Neural cell (in vitro differentiated cells): ENCODE results near the gene ROBO1. TPM values are rescaled to one million over a fixed set of nuclear protein-coding genes. Genes with fewer than 3 reads are reported as not detected.

ENCODE experiments used
- H2AFZ ChIP-seq: fragments of 200-600, 300-800 bp; sonication (generic), shearing (Covaris generic); 2 replicates; pipeline ENCODE4 v1.6.0; 2014; ENCODE audit warnings: low read depth, mild to moderate bottlenecking, antibody characterized with exemption, low read length, moderate library complexity
- H3F3A ChIP-seq: fragments of 200-600 bp; shearing (Covaris generic); 2 replicates; pipeline ENCODE4 v1.6.1; 2016; ENCODE audit warnings: mild to moderate bottlenecking, moderate library complexity, mixed read lengths, antibody characterized with exemption, low read length; ENCODE audit not compliant: insufficient read depth, poor library complexity, severe bottlenecking
- H3K27ac ChIP-seq: fragments of 200-600, 300-800 bp; sonication (generic), shearing (Covaris generic); 2 replicates; pipeline ENCODE4 v1.5.1; 2014; ENCODE audit warnings: mild to moderate bottlenecking, low read length, moderate library complexity
- H3K27me3 ChIP-seq: fragments of 300-800, 200-600 bp; sonication (generic), shearing (Covaris generic); 2 replicates; pipeline ENCODE4 v1.6.0; 2014; ENCODE audit warnings: mild to moderate bottlenecking, low read depth, low read length, moderate library complexity; ENCODE audit not compliant: insufficient read depth
- H3K36me3 ChIP-seq: fragments of 300-800, 200-600 bp; sonication (generic), shearing (Covaris generic); 2 replicates; pipeline ENCODE4 v1.5.1; 2014; ENCODE audit warnings: mild to moderate bottlenecking, antibody characterized with exemption, low read length, moderate library complexity; ENCODE audit not compliant: insufficient read depth
- H3K4me2 ChIP-seq: fragments of 300-800, 200-600 bp; sonication (generic), shearing (Covaris generic); 2 replicates; pipeline ENCODE4 v1.6.0; 2014; ENCODE audit warnings: mild to moderate bottlenecking, low read length
- H3K4me3 ChIP-seq: fragments of 300-800, 200-600 bp; sonication (generic), shearing (Covaris generic); 2 replicates; pipeline ENCODE4 v1.5.1; 2014; ENCODE audit warnings: mild to moderate bottlenecking, low read length, moderate library complexity
- H3K79me2 ChIP-seq: fragments of 200-600 bp; shearing (Covaris generic); replicated peaks from 2 replicates; pipeline ENCODE4 v1.6.0; 2014; ENCODE audit warnings: mild to moderate bottlenecking, low read length, moderate library complexity; ENCODE audit not compliant: insufficient read depth
- H3K9ac ChIP-seq: fragments of 300-800, 200-600 bp; sonication (generic), shearing (Covaris generic); 2 replicates; pipeline ENCODE4 v1.6.1; 2016; ENCODE audit warnings: mild to moderate bottlenecking, low read length, mixed read lengths
- H3K9me2 ChIP-seq: fragments of 200-600 bp; shearing (Covaris generic); 2 replicates; pipeline ENCODE4 v1.6.1; 2016; ENCODE audit warnings: mild to moderate bottlenecking, low read length, mixed read lengths; ENCODE audit not compliant: insufficient read depth
- H3K9me3 ChIP-seq: fragments of 200-600, 300-800 bp; sonication (generic), shearing (Covaris generic); 2 replicates; pipeline ENCODE4 v1.6.1; 2016; ENCODE audit warnings: mild to moderate bottlenecking, mixed run types, low read length, moderate library complexity, mixed read lengths
- H4K20me1 ChIP-seq: fragments of 200-600 bp; shearing (Covaris generic); 2 replicates; pipeline ENCODE4 v1.6.1; 2016; ENCODE audit warnings: mild to moderate bottlenecking, mixed run types; ENCODE audit not compliant: insufficient read depth
- CTCF ChIP-seq: fragments of 450-650 bp; IDR thresholded peaks from 2 replicates; pipeline ENCODE4 v1.5.1; 2014; ENCODE audit warnings: antibody characterized with exemption, mild to moderate bottlenecking, moderate library complexity; ENCODE audit not compliant: poor library complexity, severe bottlenecking
- EP300 ChIP-seq: fragments of 450-650 bp; conservative IDR thresholded peaks from 2 replicates; pipeline ENCODE4 v1.6.1; 2014; ENCODE audit warnings: antibody characterized with exemption, mild to moderate bottlenecking, moderate library complexity; ENCODE audit not compliant: poor library complexity, severe bottlenecking
- EZH2 ChIP-seq: fragments of 200-600, 300-800 bp; shearing (Covaris generic), sonication (generic); IDR thresholded peaks from 2 replicates; pipeline ENCODE4 v1.6.1; 2014; ENCODE audit warnings: antibody characterized with exemption, low read length, borderline replicate concordance, mild to moderate bottlenecking; ENCODE audit not compliant: insufficient read depth, poor library complexity, severe bottlenecking
- MXI1 ChIP-seq: fragments of 450-650 bp; conservative IDR thresholded peaks from 2 replicates; pipeline ENCODE4 v1.6.1; 2014; ENCODE audit warnings: antibody characterized with exemption, mild to moderate bottlenecking; ENCODE audit not compliant: poor library complexity, severe bottlenecking
- POLR2AphosphoS5 ChIP-seq: IDR thresholded peaks from 2 replicates; pipeline ENCODE4 v1.6.1; 2012
- RAD21 ChIP-seq: fragments of 450-650 bp; conservative IDR thresholded peaks from 2 replicates; pipeline ENCODE4 v1.6.1; 2014; ENCODE audit warnings: antibody characterized with exemption, mild to moderate bottlenecking, moderate library complexity
- REST ChIP-seq: IDR thresholded peaks from 2 replicates; pipeline ENCODE4 v1.6.1; 2012; ENCODE audit warnings: borderline replicate concordance
- SMC3 ChIP-seq: fragments of 450-650 bp; conservative IDR thresholded peaks from 2 replicates; pipeline ENCODE4 v1.6.1; 2014; ENCODE audit warnings: antibody characterized with exemption, mild to moderate bottlenecking, moderate library complexity; ENCODE audit not compliant: poor library complexity
- polyA plus RNA-seq: library from polyadenylated mRNA; depleted of rRNA; stranded (reverse); fragments of >200 nt; gene quantifications from 2 replicates; pipeline ENCODE4 v1.2.3, GENCODE V29; 2014

ROBO1 gene
- polyA plus RNA-seq, 1 donor from 2014 or later, result 183 TPM

- no peaks in the 10 kb centered on the region for H3K9me3 ChIP-seq
- no peaks in the 10 kb centered on the region for H3K27me3 ChIP-seq
- no peaks in the 10 kb centered on the region for H3K36me3 ChIP-seq
- H3K9ac ChIP-seq, result peak overlapping the region; percentile 30
- H3K4me2 ChIP-seq, result peak overlapping the region; percentile 40
- no peak for TF ChIP-seq MXI1
- no peak for TF ChIP-seq POLR2AphosphoS5
- H3K4me3 ChIP-seq, result peak overlapping the region; percentile 11
- no peaks in the 10 kb centered on the region for H3K9me2 ChIP-seq
- no peak overlapping the region for H2AFZ ChIP-seq
- no peaks in the 10 kb centered on the region for H3F3A ChIP-seq
- peak overlapping the region; percentile 73 for H3K27ac ChIP-seq
- peaks cover 4% of the 10 kb centered on the region for H3K79me2 ChIP-seq
- H4K20me1 ChIP-seq, result no peaks in the 10 kb centered on the region
Measured at GRCh38 chr3:79661896-79662295, 105.9 kb downstream of the ROBO1 start.

GRCh38 chr3:79657076-79657475 is 110.7 kb downstream of the ROBO1 start:
- Histone ChIP-seq H3K9ac (no peak overlapping the region), H3K9me2 (no peaks in the 10 kb centered on the region), H3K4me2 (no peak overlapping the region)

More at GRCh38 chr3:79657076-79657475, 110.7 kb downstream of the ROBO1 start:
- no peaks in the 10 kb centered on the region for H3K27me3 ChIP-seq
- H3K4me3 ChIP-seq, result no peak overlapping the region
- H3K27ac ChIP-seq, result peak overlapping the region; percentile 8
- no peaks in the 10 kb centered on the region for H3K79me2 ChIP-seq
- no peaks in the 10 kb centered on the region for H3K36me3 ChIP-seq
- TF ChIP-seq CTCF (no peak), RAD21 (no peak), SMC3 (no peak), EP300 (no peak), REST (no peak), EZH2 (no peak), MXI1 (no peak)
- no peaks in the 10 kb centered on the region for H3K9me3 ChIP-seq
- no peaks in the 10 kb centered on the region for H3F3A ChIP-seq
- H2AFZ ChIP-seq, result no peak overlapping the region
- no peaks in the 10 kb centered on the region for H4K20me1 ChIP-seq
